ENCODE data around the gene ACTL10. TPM values are rescaled to one million over a fixed set of nuclear protein-coding genes. Genes with fewer than 3 reads are reported as not detected.

ACTL10 gene
- total RNA-seq, 1 experiment from 2014 or later = 0.85 TPM

DNA sequence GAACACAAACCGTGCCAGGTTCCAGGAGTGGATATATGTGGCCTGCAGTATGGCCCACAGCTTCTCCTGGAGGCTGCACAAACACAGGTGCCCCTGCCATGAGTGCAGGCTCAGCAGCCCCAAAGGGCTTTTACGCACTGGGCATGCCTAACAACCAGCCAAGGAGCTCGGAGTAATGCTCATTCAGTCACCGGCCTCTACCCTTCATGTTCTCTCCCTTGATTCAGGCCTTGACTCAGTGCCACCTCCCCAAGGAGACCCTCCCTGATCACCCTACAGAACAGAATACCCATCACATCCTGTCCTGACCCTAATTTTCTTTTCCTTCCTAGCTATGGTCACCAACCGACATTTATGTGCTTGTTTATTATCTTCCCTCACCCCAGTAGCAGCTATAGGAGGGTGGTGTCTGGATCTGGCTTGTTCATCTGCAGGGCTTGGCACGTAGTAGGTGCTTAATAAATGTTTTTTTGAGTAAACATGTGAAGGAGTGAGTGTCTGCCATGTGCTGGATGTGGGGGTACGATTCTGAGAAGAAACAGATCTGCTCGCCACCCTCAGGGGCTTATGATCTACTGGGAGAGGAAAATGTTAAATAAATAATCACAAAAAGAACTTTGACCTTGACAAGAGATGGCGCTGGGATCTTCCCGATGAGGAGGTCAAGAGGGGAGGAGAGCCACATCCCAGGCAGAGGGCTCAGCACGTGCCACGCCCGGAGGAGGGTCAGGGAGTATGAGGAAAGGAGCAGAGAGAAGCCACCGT lies 44.1 kb downstream of the ACTL10 start:
- Histone ChIP-seq H3K27me3 (ENCODE audit: insufficient read depth, low read depth) (no peaks in the 10 kb centered on the region), H3K4me1 (replicated peaks; ENCODE audit: insufficient read depth) (peaks cover 5% of the 10 kb centered on the region; the same call in 1 of the 2 replicates), H3K4me2 (no peak overlapping the region), H3K4me3 (no peak overlapping the region), H3K9me3 (ENCODE audit: insufficient read depth, low read depth) (no peaks in the 10 kb centered on the region), H3K27ac (no peak overlapping the region), H3F3A (ENCODE audit: insufficient read depth, low read depth) (no peaks in the 10 kb centered on the region; the same call in 1 of the 2 replicates), H3K9me2 (ENCODE audit: insufficient read depth) (no peaks in the 10 kb centered on the region), H4K20me1 (ENCODE audit: insufficient read depth) (no peaks in the 10 kb centered on the region), H3K79me2 (ENCODE audit: low read depth) (no peaks in the 10 kb centered on the region), H3K36me3 (ENCODE audit: low read depth) (no peaks in the 10 kb centered on the region), H2AFZ (no peak overlapping the region)
- POLR2A ChIA-PET (ENCODE audit: unreplicated experiment) = no interaction called here
- no TSS peak for BruUV-seq (replicated peaks)
- CTCF ChIA-PET = no interaction called here
- DNase-seq = no peak
- TF ChIP-seq EZH2 (IDR thresholded peaks at IDR 0.05; ENCODE audit: low read depth) (no peak), CTCF (conservative IDR thresholded peaks at IDR 0.05) (no peak)
- intact Hi-C loops (cut with micrococcal nuclease; ENCODE audit: unreplicated experiment) = no loop called here

- BruUV-seq (replicated peaks) = no TSS peak
- Histone ChIP-seq H3K4me1 (replicated peaks; ENCODE audit: insufficient read depth) (peaks cover 5% of the 10 kb centered on the region; the same call in 1 of the 2 replicates), H3K4me2 (no peak overlapping the region), H3K36me3 (ENCODE audit: low read depth) (no peaks in the 10 kb centered on the region), H3K4me3 (no peak overlapping the region), H3F3A (ENCODE audit: insufficient read depth, low read depth) (no peaks in the 10 kb centered on the region; the same call in 1 of the 2 replicates), H3K9me3 (ENCODE audit: insufficient read depth, low read depth) (no peaks in the 10 kb centered on the region), H3K27ac (no peak overlapping the region), H2AFZ (no peak overlapping the region), H3K9me2 (ENCODE audit: insufficient read depth) (no peaks in the 10 kb centered on the region), H3K27me3 (ENCODE audit: insufficient read depth, low read depth) (no peaks in the 10 kb centered on the region), H4K20me1 (ENCODE audit: insufficient read depth) (no peaks in the 10 kb centered on the region), H3K79me2 (ENCODE audit: low read depth) (no peaks in the 10 kb centered on the region)
- ChIA-PET CTCF (no interaction called here), POLR2A (ENCODE audit: unreplicated experiment) (no interaction called here)
- intact Hi-C loops (cut with micrococcal nuclease; ENCODE audit: unreplicated experiment) = no loop called here
- no peak for DNase-seq
- TF ChIP-seq EZH2 (IDR thresholded peaks at IDR 0.05; ENCODE audit: low read depth) (no peak), CTCF (conservative IDR thresholded peaks at IDR 0.05) (no peak)
Measured at GRCh38 chr20:33711446-33711738, 44.6 kb downstream of the ACTL10 start.

GRCh38 chr20:33713865-33714367 lies 47.2 kb downstream of the ACTL10 start:
- BruUV-seq (replicated peaks) = no TSS peak
- no peak for DNase-seq
- Histone ChIP-seq H3F3A (ENCODE audit: insufficient read depth, low read depth) (no peaks in the 10 kb centered on the region; the same call in 1 of the 2 replicates), H3K9me3 (ENCODE audit: insufficient read depth, low read depth) (no peaks in the 10 kb centered on the region), H2AFZ (no peak overlapping the region), H3K79me2 (ENCODE audit: low read depth) (0 out of 2 replicates have a peak, but pooled peaks cover under 1% of the 10 kb centered on the region), H3K4me2 (no peak overlapping the region), H3K4me3 (no peak overlapping the region), H3K9me2 (ENCODE audit: insufficient read depth) (no peaks in the 10 kb centered on the region), H3K36me3 (ENCODE audit: low read depth) (no peaks in the 10 kb centered on the region), H4K20me1 (ENCODE audit: insufficient read depth) (no peaks in the 10 kb centered on the region), H3K27ac (no peak overlapping the region), H3K27me3 (ENCODE audit: insufficient read depth, low read depth) (no peaks in the 10 kb centered on the region), H3K4me1 (replicated peaks; ENCODE audit: insufficient read depth) (peaks cover 10% of the 10 kb centered on the region; the same call in 1 of the 2 replicates)
- ChIA-PET CTCF (no interaction called here), POLR2A (ENCODE audit: unreplicated experiment) (no interaction called here)
- intact Hi-C loops (cut with micrococcal nuclease; ENCODE audit: unreplicated experiment) = no loop called here
- TF ChIP-seq EZH2 (IDR thresholded peaks at IDR 0.05; ENCODE audit: low read depth) (no peak), CTCF (conservative IDR thresholded peaks at IDR 0.05) (no peak)
